ENCODE data around the gene PARN.

DNA sequence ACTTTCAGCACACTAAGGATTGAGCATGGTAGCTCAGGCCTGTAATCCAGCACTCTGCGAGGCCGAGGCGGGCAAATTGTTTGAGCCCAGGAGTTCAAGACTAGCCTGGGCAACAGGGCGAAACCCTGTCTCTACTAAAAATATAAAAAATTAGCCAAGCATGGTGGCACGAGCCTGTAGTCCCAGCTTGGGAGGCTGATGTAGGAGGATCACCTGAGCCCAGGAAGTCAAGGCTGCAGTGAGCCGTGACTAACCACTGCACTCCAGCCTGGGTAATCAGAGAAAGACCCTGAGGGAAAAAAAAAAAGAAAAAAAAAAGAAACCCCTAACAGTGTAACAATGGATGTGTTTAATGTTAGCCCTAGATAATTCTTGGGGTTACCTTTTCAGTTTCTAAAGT, 24.0 kb downstream of the PARN start:
- TF ChIP-seq CTCF (IDR thresholded peaks at IDR 0.05) (no peak), POLR2A (IDR thresholded peaks at IDR 0.05) (no peak)

All from sigmoid colon (tissue), 3 donors.